Fibroblast of lung (primary cell): ENCODE measurements around the gene RNF145. TPM values are rescaled to one million over a fixed set of nuclear protein-coding genes. Genes with fewer than 3 reads are reported as not detected.
"Not testable (repeated sequence)": the region's sequence is repeated elsewhere in the genome, so short reads cannot be mapped to it uniquely, and the experiment has no call there.

Source experiments
- DNase-seq, 2 donors: peaks; one replicate each; pipeline versions ENCODE4 v3.0.0 to v3.0.0-alpha.2; 2010; ENCODE audit warnings: low read depth in 2 of 2
- H2AFZ ChIP-seq: 2 replicates; pipeline ENCODE4 v1.5.1; 2012; ENCODE audit warnings: low read length, control low read depth, inconsistent platforms
- H3K27ac ChIP-seq: 2 replicates; pipeline ENCODE4 v1.5.1; 2011; ENCODE audit warnings: low read length, control low read depth; ENCODE audit not compliant: insufficient read depth
- H3K27me3 ChIP-seq: 2 replicates; pipeline ENCODE4 v1.5.1; 2011; ENCODE audit warnings: mild to moderate bottlenecking, low read length; ENCODE audit not compliant: control insufficient read depth, insufficient read depth
- H3K36me3 ChIP-seq: 2 replicates; pipeline ENCODE4 v1.5.1; 2011; ENCODE audit warnings: low read length; ENCODE audit not compliant: control insufficient read depth, insufficient read depth
- H3K4me1 ChIP-seq: 2 replicates; pipeline ENCODE4 v1.5.1; 2011; ENCODE audit warnings: low read length; ENCODE audit not compliant: control insufficient read depth, insufficient read depth; ENCODE audit errors: extremely low read depth
- H3K4me2 ChIP-seq: 2 replicates; pipeline ENCODE4 v1.5.1; 2011; ENCODE audit warnings: low read length, control low read depth; ENCODE audit not compliant: insufficient read depth; ENCODE audit errors: extremely low read depth
- H3K4me3 ChIP-seq, 4 experiments: fragments of 200-600 bp in 1 of 4; sonication (generic) in 1 of 4; replicated peaks in 1 of 4; 2 replicates each; pipeline ENCODE4 v1.5.1; 2011 to 2016; ENCODE audit warnings: low read length in 4 of 4, low read depth in 3 of 4, mild to moderate bottlenecking in 3 of 4, control low read depth in 2 of 4, inconsistent platforms in 1 of 4, mixed read lengths in 1 of 4; ENCODE audit not compliant: insufficient read depth in 1 of 4; ENCODE audit errors: control extremely low read depth in 1 of 4
- H3K79me2 ChIP-seq: 2 replicates; pipeline ENCODE4 v1.5.1; 2012; ENCODE audit warnings: mild to moderate bottlenecking, low read length, inconsistent platforms; ENCODE audit not compliant: control insufficient read depth, insufficient read depth
- H3K9ac ChIP-seq: 2 replicates; pipeline ENCODE4 v1.5.1; 2011; ENCODE audit warnings: mild to moderate bottlenecking, low read length, control low read depth; ENCODE audit not compliant: insufficient read depth
- H3K9me3 ChIP-seq: 2 replicates; pipeline ENCODE4 v1.5.1; 2012; ENCODE audit warnings: low read depth, low read length; ENCODE audit not compliant: control insufficient read depth, insufficient read depth
- H4K20me1 ChIP-seq: 2 replicates; pipeline ENCODE4 v1.5.1; 2011; ENCODE audit warnings: low read length; ENCODE audit not compliant: control insufficient read depth, insufficient read depth; ENCODE audit errors: extremely low read depth
- EZH2 ChIP-seq: IDR thresholded peaks from 2 replicates; pipeline ENCODE4 v1.5.1; 2012; ENCODE audit warnings: low read length, control low read depth, mild to moderate bottlenecking; ENCODE audit errors: missing control alignments
- polyA plus RNA-seq, 2 donors: library from polyadenylated mRNA; depleted of rRNA in 1 of 2; stranded (reverse) in 1 of 2; unstranded in 1 of 2; fragments of >200 nt; gene quantifications; 2 replicates each; pipeline ENCODE4 v1.2.1, GENCODE V29; 2011 to 2012; ENCODE audit warnings: missing spikeins in 1 of 2
- total RNA-seq: library from RNA; depleted of rRNA; stranded (reverse); fragments of >200 nt; gene quantifications from 2 replicates; pipeline ENCODE4 v1.2.1, GENCODE V29; 2014
- TF ChIP-seq, protein P1 (sequence below), 2 donors: IDR thresholded peaks in 1 of 2; conservative IDR thresholded peaks in 1 of 2; 1 replicate in 1 of 2; 2 replicates in 1 of 2; pipeline ENCODE4 v1.5.1; 2011 to 2012; ENCODE audit warnings: low read length in 2 of 2, control low read depth in 1 of 2, inconsistent platforms in 1 of 2, low read depth in 1 of 2, mild to moderate bottlenecking in 1 of 2

RNF145 gene
- total and polyA plus RNA-seq, 2 donors (not counting 1 experiment from before 2014, with no cell fraction given), result 54.2 to 75.0 TPM

DNA sequence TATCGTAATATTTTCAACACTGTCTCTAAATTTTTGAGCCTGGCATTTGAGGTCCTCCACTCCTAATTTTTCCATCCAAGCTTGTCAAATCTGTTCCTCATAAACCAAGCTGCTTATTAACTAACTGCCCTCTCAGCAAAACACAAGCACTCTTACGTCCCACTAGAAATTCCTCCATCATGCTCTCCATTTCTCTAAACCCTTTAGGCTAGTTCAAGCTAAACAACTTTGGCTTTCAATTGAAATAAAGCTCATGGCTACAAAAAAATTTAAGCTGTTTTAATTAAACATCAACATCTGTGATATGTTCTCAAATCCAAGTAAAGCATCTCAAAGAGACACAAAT, 45.7 kb downstream of the RNF145 start:
- no peak overlapping the region for H2AFZ ChIP-seq
- no peak for DNase-seq
- H3K27me3 ChIP-seq, result no peaks in the 10 kb centered on the region
- no peak overlapping the region for H3K4me3 ChIP-seq
- no peak overlapping the region for H3K9ac ChIP-seq
- H4K20me1 ChIP-seq, result no peaks in the 10 kb centered on the region
- peaks cover 2% of the 10 kb centered on the region for H3K4me1 ChIP-seq
- no peak for TF ChIP-seq EZH2
- TF ChIP-seq, protein P1, sequence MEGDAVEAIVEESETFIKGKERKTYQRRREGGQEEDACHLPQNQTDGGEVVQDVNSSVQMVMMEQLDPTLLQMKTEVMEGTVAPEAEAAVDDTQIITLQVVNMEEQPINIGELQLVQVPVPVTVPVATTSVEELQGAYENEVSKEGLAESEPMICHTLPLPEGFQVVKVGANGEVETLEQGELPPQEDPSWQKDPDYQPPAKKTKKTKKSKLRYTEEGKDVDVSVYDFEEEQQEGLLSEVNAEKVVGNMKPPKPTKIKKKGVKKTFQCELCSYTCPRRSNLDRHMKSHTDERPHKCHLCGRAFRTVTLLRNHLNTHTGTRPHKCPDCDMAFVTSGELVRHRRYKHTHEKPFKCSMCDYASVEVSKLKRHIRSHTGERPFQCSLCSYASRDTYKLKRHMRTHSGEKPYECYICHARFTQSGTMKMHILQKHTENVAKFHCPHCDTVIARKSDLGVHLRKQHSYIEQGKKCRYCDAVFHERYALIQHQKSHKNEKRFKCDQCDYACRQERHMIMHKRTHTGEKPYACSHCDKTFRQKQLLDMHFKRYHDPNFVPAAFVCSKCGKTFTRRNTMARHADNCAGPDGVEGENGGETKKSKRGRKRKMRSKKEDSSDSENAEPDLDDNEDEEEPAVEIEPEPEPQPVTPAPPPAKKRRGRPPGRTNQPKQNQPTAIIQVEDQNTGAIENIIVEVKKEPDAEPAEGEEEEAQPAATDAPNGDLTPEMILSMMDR (conservative IDR thresholded peaks at IDR 0.05 in 1 of 2, IDR thresholded peaks at IDR 0.05 in 1 of 2; ENCODE audit: low read depth in 1 of 2, low read length in 2 of 2), result no peak
- H3K4me2 ChIP-seq, result no peak overlapping the region
- H3K36me3 ChIP-seq, result peaks cover 6% of the 10 kb centered on the region
- H3K27ac ChIP-seq, result no peak overlapping the region
- no peaks in the 10 kb centered on the region for H3K79me2 ChIP-seq
- no peaks in the 10 kb centered on the region for H3K9me3 ChIP-seq

GRCh38 chr5:159163027-159163700, 46.2 kb downstream of the RNF145 start:
- no peak overlapping the region for H3K9ac ChIP-seq
- no peak for TF ChIP-seq EZH2
- TF ChIP-seq, protein P1 (conservative IDR thresholded peaks at IDR 0.05 in 1 of 2, IDR thresholded peaks at IDR 0.05 in 1 of 2; ENCODE audit: low read depth in 1 of 2, low read length in 2 of 2), result no peak
- H3K79me2 ChIP-seq, result no peaks in the 10 kb centered on the region
- no peak overlapping the region for H2AFZ ChIP-seq
- H3K4me2 ChIP-seq, result no peak overlapping the region
- no peaks in the 10 kb centered on the region for H3K27me3 ChIP-seq
- H3K9me3 ChIP-seq, result no peaks in the 10 kb centered on the region
- no peak overlapping the region for H3K4me3 ChIP-seq
- H3K4me1 ChIP-seq, result peaks cover 2% of the 10 kb centered on the region
- H3K27ac ChIP-seq, result no peak overlapping the region
- H3K36me3 ChIP-seq, result peaks cover 6% of the 10 kb centered on the region
- no peaks in the 10 kb centered on the region for H4K20me1 ChIP-seq
- peak in 1 of 2 donors; percentile 94 for DNase-seq

DNA sequence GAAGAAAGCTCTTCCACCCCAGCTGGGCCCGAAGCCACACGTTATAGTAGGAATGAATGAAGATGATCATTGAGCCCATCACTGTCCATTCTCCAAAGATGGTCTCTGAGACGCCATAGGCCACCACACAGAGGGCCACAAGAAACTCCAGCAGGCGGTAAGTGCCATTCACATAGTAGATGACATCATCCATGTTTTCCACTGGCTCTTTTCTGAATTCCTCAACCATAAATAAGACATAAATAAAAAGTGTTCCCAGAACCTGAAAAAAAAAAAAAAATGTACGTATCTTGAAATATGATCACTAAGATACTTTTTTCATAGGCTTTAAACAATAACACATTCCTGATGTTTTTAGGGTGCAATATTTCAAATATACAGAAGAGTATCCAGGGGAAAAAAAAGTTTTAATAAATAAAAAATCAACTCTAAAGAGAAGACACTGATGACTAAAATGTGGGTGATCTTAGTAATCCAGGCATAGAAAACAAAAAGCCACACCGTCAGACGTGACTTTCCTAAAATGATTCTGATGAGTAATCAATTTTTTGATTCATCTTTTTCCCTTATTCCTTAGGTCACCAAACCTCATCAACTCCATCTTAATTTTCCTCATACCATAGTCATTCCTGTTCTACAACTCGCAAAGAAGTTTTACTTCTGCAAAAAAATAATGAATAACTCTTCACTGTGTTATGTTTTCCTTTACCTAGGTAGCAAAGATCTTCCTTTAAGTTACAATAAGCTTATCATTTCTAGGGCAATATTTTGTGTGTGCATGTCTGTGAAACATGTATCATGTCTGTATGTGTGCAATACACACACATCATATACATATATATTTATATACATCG, 47.8 kb downstream of the RNF145 start:
- H3K9me3 ChIP-seq, result no peaks in the 10 kb centered on the region
- H3K4me2 ChIP-seq, result no peak overlapping the region
- H3K79me2 ChIP-seq, result no peaks in the 10 kb centered on the region
- H3K4me3 ChIP-seq, result no peak overlapping the region
- no peak overlapping the region for H3K9ac ChIP-seq
- H2AFZ ChIP-seq, result no peak overlapping the region
- no peak for TF ChIP-seq EZH2
- TF ChIP-seq, protein P1 (conservative IDR thresholded peaks at IDR 0.05 in 1 of 2, IDR thresholded peaks at IDR 0.05 in 1 of 2; ENCODE audit: low read depth in 1 of 2, low read length in 2 of 2), result no peak
- DNase-seq, result peak in 1 of 2 donors; percentile 35
- H3K4me1 ChIP-seq, result peaks cover 2% of the 10 kb centered on the region
- no peaks in the 10 kb centered on the region for H3K27me3 ChIP-seq
- no peaks in the 10 kb centered on the region for H4K20me1 ChIP-seq
- H3K36me3 ChIP-seq, result peaks cover 5% of the 10 kb centered on the region
- H3K27ac ChIP-seq, result no peak overlapping the region

- not testable (repeated sequence) for H3K27ac ChIP-seq, H3K4me3 ChIP-seq, H2AFZ ChIP-seq, H3K9ac ChIP-seq, H3K4me2 ChIP-seq, H3K79me2 ChIP-seq, H3K4me1 ChIP-seq, DNase-seq, H3K27me3 ChIP-seq, H3K36me3 ChIP-seq, H3K9me3 ChIP-seq, H4K20me1 ChIP-seq
Measured at GRCh38 chr5:159158553-159159091, 50.7 kb downstream of the RNF145 start.
